Measurements from ENCODE around the gene KLF15. TPM values are rescaled to one million over a fixed set of nuclear protein-coding genes. Genes with fewer than 3 reads are reported as not detected.

Gene KLF15
- total and polyA plus RNA-seq, 5 donors from 2014 or later = not detected

DNA sequence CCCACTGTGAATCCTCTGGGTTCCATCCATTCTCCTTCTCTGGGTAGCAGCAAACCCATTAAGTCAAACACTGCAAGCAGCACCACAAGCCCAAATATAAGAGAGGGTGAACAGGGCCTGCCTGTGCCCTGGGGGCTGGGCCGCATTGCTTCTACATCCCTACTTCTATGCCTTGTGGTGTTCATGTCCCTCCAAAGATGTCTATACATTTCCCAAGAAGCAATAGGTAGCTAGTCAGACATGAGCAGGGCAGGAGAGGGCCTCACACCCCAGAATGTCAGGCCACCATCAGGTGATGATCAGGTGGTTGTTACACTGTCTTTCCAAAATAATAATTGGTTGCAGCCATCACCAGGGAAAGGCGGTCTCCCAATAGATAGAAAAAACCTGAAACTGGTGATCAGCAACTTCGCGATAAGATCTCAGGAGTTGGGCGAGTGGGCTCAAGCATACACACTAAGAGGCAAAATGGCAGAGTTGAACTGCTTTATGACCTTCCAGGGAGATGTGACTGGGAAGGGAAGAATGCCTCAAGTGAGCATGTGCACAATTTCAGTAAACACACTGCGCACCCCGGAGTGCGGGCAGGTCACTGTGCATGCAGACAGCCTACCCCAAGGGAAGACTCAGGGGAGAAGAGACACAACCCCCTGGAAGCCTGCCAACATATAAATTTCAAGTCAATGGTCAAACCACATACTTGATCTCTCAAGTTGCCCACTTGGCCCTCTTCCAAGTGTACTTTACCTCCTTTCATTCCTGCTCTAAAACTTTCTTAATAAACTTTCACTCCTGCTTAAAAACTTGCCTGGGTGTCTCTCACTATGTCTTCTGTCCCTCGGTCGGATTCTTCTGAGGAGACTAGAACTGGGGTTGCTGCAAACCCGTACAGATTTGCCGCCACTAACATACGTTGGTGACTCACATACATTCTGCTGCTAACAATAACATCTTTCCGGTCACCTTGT is 39.9 kb downstream of the KLF15 start:
- DNase-seq (no peak), ATAC-seq (ENCODE audit: low read depth in 2 of 2) (no peak)
- Mint-ChIP-seq H3K36me3 (no peaks in the 10 kb centered on the region), H3K27ac (no peak overlapping the region), H3K27me3 (no peaks in the 10 kb centered on the region), H3K9me3 (peaks cover 0 to 2% (median 0%) of the 10 kb centered on the region in 7 donors), H3K4me3 (no peak overlapping the region), H3K4me1 (no peaks in the 10 kb centered on the region)
- no peaks in the 10 kb centered on the region for H3K27me3 ChIP-seq (ENCODE audit: control insufficient read depth, insufficient read depth, low read length)
- no peaks in the 10 kb centered on the region for H3K4me1 ChIP-seq (ENCODE audit: control insufficient read depth, insufficient read depth, low read length, poor library complexity, severe bottlenecking)
- H3K27ac ChIP-seq (ENCODE audit: insufficient read depth, low read length, poor library complexity, severe bottlenecking) = no peak overlapping the region
- no peak overlapping the region for H3K4me3 ChIP-seq (ENCODE audit: low read depth, low read length)
- H3K36me3 ChIP-seq (ENCODE audit: control insufficient read depth, insufficient read depth, low read length) = no peaks in the 10 kb centered on the region
- no peaks in the 10 kb centered on the region for H3K9me3 ChIP-seq (ENCODE audit: control insufficient read depth in 2 of 2, low read length in 2 of 2)

DNA sequence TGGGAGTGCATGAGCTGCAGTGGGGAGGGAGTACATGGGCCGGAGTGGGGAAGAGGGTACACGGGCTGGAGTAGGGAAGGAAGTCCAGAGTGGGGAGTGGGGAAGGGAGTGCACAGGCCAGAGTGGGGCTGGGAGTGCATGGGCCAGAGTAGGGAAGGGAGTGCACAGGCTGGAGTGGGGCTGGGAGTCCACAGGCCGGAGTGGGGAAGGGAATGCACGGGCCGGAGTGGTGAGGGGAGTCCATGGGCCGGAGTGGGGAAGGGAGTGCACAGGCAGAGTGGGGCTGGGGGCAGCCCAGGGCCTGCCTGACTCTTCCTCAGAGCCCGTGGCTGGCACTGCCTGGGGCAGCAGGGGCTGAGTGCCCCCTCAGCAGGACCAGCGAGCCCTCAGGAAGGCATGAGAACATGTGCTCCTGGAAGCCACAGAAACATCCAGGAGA is 40.7 kb downstream of the KLF15 start:
- Histone ChIP-seq H3K4me3 (ENCODE audit: low read depth, low read length) (no peak overlapping the region), H3K36me3 (ENCODE audit: control insufficient read depth, insufficient read depth, low read length) (no peaks in the 10 kb centered on the region), H3K27ac (ENCODE audit: insufficient read depth, low read length, poor library complexity, severe bottlenecking) (no peak overlapping the region), H3K27me3 (ENCODE audit: control insufficient read depth, insufficient read depth, low read length) (no peaks in the 10 kb centered on the region), H3K9me3 (ENCODE audit: control insufficient read depth in 2 of 2, low read length in 2 of 2) (no peaks in the 10 kb centered on the region), H3K4me1 (ENCODE audit: control insufficient read depth, insufficient read depth, low read length, poor library complexity, severe bottlenecking) (no peaks in the 10 kb centered on the region)
- Mint-ChIP-seq H3K27me3 (no peaks in the 10 kb centered on the region), H3K36me3 (no peaks in the 10 kb centered on the region), H3K9me3 (peaks cover 0 to 2% (median 0%) of the 10 kb centered on the region in 7 donors), H3K4me3 (no peak overlapping the region), H3K27ac (no peak overlapping the region), H3K4me1 (no peaks in the 10 kb centered on the region)
- DNase-seq (no peak), ATAC-seq (ENCODE audit: low read depth in 2 of 2) (no peak)

DNA sequence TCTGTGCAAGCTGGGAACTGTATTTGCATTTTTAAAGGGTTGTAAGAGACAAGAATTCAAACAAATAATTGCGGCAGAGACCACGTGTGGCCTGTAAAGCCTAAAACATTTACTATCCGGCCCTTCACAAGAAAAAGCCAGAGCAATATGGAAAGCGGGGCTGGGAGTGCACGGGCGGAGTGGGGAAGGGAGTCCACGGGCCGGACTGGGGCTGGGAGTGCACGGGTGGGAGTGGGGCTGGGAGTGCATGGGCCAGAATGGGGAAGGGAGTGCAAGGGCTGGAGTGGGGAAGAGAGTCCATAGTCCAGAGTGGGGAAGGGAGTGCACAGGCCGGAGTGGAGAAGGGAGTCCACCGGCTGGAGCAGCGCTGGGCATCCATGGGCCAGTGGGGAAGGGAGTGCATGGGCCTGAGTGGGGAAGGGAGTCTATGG is 41.2 kb downstream of the KLF15 start:
- ATAC-seq (ENCODE audit: low read depth in 2 of 2) = no peak
- no peak overlapping the region for H3K4me3 Mint-ChIP-seq

DNA sequence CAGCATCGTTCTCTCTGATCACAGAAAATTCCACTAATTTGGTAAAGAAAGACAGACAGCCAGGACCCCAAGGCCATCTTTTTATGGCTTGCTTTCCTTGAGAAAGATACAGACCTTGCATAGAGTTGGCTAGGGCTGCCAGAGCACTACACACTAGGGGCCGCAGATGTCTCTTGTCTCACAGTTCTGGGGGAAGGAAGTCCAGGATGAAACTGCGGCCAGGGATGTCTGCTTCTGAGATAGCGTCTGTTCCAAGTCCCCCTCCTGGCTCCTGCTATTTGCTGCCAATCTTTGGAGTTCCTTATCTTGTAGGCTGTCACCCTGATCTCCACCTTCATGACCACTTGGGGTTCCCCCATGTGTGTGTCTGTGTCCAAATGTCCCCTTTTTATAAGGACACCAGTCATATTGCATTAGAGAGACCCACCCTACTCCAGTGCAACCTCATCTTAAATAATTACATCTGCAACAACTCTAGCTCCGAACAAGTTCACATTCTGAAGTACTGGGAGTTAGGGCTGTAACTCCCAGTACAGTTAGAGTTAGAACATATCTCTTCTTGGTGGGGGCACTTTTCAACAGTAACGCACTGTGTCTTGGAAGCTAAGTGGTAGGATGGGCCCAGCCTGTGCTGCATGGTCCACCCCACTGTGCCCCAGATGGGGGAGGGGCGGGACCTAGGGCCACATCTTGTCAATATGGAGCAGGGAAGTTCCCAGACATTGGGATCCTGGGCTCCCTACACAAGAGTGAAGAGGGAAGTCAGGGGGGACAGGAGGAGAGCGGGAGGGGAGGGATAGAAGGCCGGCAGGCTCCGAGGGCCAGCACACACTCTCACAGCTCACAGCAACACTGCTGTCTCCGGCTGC is 42.2 kb downstream of the KLF15 start:
- Histone ChIP-seq H3K4me3 (ENCODE audit: low read depth, low read length) (no peak overlapping the region), H3K9me3 (ENCODE audit: control insufficient read depth in 2 of 2, low read length in 2 of 2) (no peaks in the 10 kb centered on the region), H3K27ac (ENCODE audit: insufficient read depth, low read length, poor library complexity, severe bottlenecking) (no peak overlapping the region), H3K27me3 (ENCODE audit: control insufficient read depth, insufficient read depth, low read length) (no peaks in the 10 kb centered on the region), H3K36me3 (ENCODE audit: control insufficient read depth, insufficient read depth, low read length) (no peaks in the 10 kb centered on the region), H3K4me1 (ENCODE audit: control insufficient read depth, insufficient read depth, low read length, poor library complexity, severe bottlenecking) (no peaks in the 10 kb centered on the region)
- no peaks in the 10 kb centered on the region for H3K36me3 Mint-ChIP-seq
- H3K27ac Mint-ChIP-seq = no peak overlapping the region
- ATAC-seq (ENCODE audit: low read depth in 2 of 2) (no peak), DNase-seq (no peak)
- no peaks in the 10 kb centered on the region for H3K27me3 Mint-ChIP-seq
- no peak overlapping the region for H3K4me3 Mint-ChIP-seq
- H3K9me3 Mint-ChIP-seq = peaks cover 0 to 2% (median 0%) of the 10 kb centered on the region in 7 donors
- H3K4me1 Mint-ChIP-seq = no peaks in the 10 kb centered on the region

More for the DNA sequence above, 41.2 kb downstream of the KLF15 start:
- no peaks in the 10 kb centered on the region for H3K27me3 Mint-ChIP-seq
- H3K9me3 ChIP-seq (ENCODE audit: control insufficient read depth in 2 of 2, low read length in 2 of 2) = no peaks in the 10 kb centered on the region
- no peaks in the 10 kb centered on the region for H3K36me3 Mint-ChIP-seq
- no peak overlapping the region for H3K27ac Mint-ChIP-seq
- no peak overlapping the region for H3K4me3 ChIP-seq (ENCODE audit: low read depth, low read length)
- no peaks in the 10 kb centered on the region for H3K4me1 Mint-ChIP-seq
- no peaks in the 10 kb centered on the region for H3K27me3 ChIP-seq (ENCODE audit: control insufficient read depth, insufficient read depth, low read length)
- no peak overlapping the region for H3K27ac ChIP-seq (ENCODE audit: insufficient read depth, low read length, poor library complexity, severe bottlenecking)
- DNase-seq = no peak
- no peaks in the 10 kb centered on the region for H3K4me1 ChIP-seq (ENCODE audit: control insufficient read depth, insufficient read depth, low read length, poor library complexity, severe bottlenecking)
- H3K36me3 ChIP-seq (ENCODE audit: control insufficient read depth, insufficient read depth, low read length) = no peaks in the 10 kb centered on the region
- H3K9me3 Mint-ChIP-seq = peaks cover 0 to 2% (median 0%) of the 10 kb centered on the region in 7 donors

DNA sequence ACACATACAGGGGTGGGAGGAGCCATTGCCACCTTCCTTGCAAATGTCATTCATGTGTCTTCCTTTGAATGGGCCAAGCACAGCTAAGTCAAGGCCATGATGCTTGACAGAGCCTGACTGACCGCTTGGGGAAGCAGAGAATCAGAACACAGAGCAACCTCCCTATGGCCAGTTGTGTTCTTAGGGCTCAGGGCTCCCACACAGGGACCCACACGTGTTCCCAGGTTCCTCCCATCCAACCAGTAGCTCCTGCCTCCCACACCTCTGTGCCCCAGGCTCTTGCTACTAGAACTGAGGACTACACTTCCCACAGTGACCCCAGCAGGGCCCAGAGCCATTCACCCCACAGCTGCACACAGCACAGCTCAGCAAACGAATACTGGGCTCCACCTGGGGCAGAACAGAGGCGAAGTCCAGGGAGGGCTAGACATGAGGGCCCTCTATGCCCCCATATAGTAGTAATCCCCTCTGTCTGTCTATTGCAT is 42.9 kb downstream of the KLF15 start:
- H3K27ac Mint-ChIP-seq = no peak overlapping the region
- Histone ChIP-seq H3K4me3 (ENCODE audit: low read depth, low read length) (no peak overlapping the region), H3K27ac (ENCODE audit: insufficient read depth, low read length, poor library complexity, severe bottlenecking) (no peak overlapping the region), H3K4me1 (ENCODE audit: control insufficient read depth, insufficient read depth, low read length, poor library complexity, severe bottlenecking) (no peaks in the 10 kb centered on the region), H3K27me3 (ENCODE audit: control insufficient read depth, insufficient read depth, low read length) (no peaks in the 10 kb centered on the region), H3K9me3 (ENCODE audit: control insufficient read depth in 2 of 2, low read length in 2 of 2) (no peaks in the 10 kb centered on the region), H3K36me3 (ENCODE audit: control insufficient read depth, insufficient read depth, low read length) (no peaks in the 10 kb centered on the region)
- H3K9me3 Mint-ChIP-seq = peaks cover 0 to 2% (median 0%) of the 10 kb centered on the region in 7 donors
- H3K27me3 Mint-ChIP-seq = no peaks in the 10 kb centered on the region
- DNase-seq (no peak), ATAC-seq (ENCODE audit: low read depth in 2 of 2) (no peak)
- no peaks in the 10 kb centered on the region for H3K4me1 Mint-ChIP-seq
- H3K4me3 Mint-ChIP-seq = no peak overlapping the region
- H3K36me3 Mint-ChIP-seq = no peaks in the 10 kb centered on the region

DNA sequence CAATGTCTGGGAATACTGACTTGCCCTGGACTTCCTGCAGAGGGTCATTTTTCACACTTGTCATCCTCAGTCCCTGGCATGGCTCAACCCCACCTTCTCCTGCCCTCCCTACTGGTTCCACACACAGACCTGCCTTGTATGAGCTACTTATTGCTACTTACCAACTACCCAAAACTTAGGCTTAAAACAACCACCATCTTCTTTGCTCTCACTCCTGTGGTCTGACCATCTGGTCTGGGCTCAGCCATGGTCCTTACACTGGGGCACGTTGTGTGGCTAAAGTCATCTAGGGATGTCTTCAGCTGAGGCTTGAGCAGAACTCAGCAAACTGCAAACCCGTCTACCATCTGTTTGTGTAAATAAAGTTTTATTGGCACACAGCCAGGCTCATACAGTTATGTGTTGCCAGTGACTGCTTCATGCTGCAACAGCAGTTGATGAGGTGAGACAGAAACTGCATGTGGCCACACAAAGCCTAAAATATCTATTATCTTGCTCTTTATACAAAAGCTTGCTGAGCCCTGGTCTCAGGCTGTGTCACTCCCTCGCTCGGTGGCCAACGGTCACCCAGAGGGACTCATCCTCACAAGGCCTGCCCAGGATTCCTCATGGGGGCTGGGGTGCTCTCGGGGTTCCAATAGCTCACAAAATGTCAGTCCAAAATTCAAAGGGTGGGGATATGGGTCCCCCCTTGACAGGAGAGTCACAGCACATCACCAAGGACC is 43.5 kb downstream of the KLF15 start:
- no peaks in the 10 kb centered on the region for H3K27me3 Mint-ChIP-seq
- DNase-seq (no peak), ATAC-seq (ENCODE audit: low read depth in 2 of 2) (no peak)
- no peaks in the 10 kb centered on the region for H3K36me3 Mint-ChIP-seq
- no peak overlapping the region for H3K4me3 ChIP-seq (ENCODE audit: low read depth, low read length)
- peaks cover 0 to 2% (median 0%) of the 10 kb centered on the region in 7 donors for H3K9me3 Mint-ChIP-seq
- no peaks in the 10 kb centered on the region for H3K4me1 Mint-ChIP-seq
- no peak overlapping the region for H3K27ac Mint-ChIP-seq
- H3K27ac ChIP-seq (ENCODE audit: insufficient read depth, low read length, poor library complexity, severe bottlenecking) = no peak overlapping the region
- no peaks in the 10 kb centered on the region for H3K9me3 ChIP-seq (ENCODE audit: control insufficient read depth in 2 of 2, low read length in 2 of 2)
- H3K36me3 ChIP-seq (ENCODE audit: control insufficient read depth, insufficient read depth, low read length) = no peaks in the 10 kb centered on the region
- H3K27me3 ChIP-seq (ENCODE audit: control insufficient read depth, insufficient read depth, low read length) = no peaks in the 10 kb centered on the region
- H3K4me1 ChIP-seq (ENCODE audit: control insufficient read depth, insufficient read depth, low read length, poor library complexity, severe bottlenecking) = no peaks in the 10 kb centered on the region
- H3K4me3 Mint-ChIP-seq = no peak overlapping the region

DNA sequence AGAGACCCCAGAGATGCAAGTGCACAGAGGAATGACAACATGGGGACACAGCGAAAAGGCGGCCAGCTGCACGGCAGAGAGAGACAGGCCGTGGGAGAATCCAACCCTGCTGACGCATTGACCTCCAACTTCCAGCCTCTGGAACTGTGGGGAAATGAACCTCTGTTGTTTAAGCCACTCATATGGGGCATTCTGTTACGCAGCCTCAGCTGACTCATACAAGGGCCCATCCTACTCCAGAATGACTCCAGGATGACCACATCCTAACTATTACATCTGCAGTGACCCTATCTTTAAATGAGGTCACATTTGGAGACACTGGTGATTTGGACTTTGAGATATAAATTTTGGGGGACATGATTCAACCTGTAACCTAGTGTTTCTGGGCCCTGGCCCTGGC is 44.0 kb downstream of the KLF15 start:
- DNase-seq (no peak), ATAC-seq (ENCODE audit: low read depth in 2 of 2) (no peak)
- H3K9me3 ChIP-seq (ENCODE audit: control insufficient read depth in 2 of 2, low read length in 2 of 2) = no peaks in the 10 kb centered on the region
- H3K36me3 ChIP-seq (ENCODE audit: control insufficient read depth, insufficient read depth, low read length) = no peaks in the 10 kb centered on the region
- no peaks in the 10 kb centered on the region for H3K4me1 ChIP-seq (ENCODE audit: control insufficient read depth, insufficient read depth, low read length, poor library complexity, severe bottlenecking)
- Mint-ChIP-seq H3K4me3 (no peak overlapping the region), H3K9me3 (peaks cover 0 to 2% (median 0%) of the 10 kb centered on the region in 7 donors), H3K27me3 (no peaks in the 10 kb centered on the region), H3K4me1 (no peaks in the 10 kb centered on the region), H3K27ac (no peak overlapping the region), H3K36me3 (no peaks in the 10 kb centered on the region)
- H3K4me3 ChIP-seq (ENCODE audit: low read depth, low read length) = no peak overlapping the region
- no peak overlapping the region for H3K27ac ChIP-seq (ENCODE audit: insufficient read depth, low read length, poor library complexity, severe bottlenecking)
- no peaks in the 10 kb centered on the region for H3K27me3 ChIP-seq (ENCODE audit: control insufficient read depth, insufficient read depth, low read length)

Measured in CD4-positive, CD25-positive, alpha-beta regulatory T cell (primary cell).